Measurements from ENCODE around the gene NHERF2.

- TF ChIP-seq POLR2A (IDR thresholded peaks at IDR 0.05; ENCODE audit: low read length) (no peak), GATA1 (IDR thresholded peaks at IDR 0.05; ENCODE audit: low read depth, low read length) (no peak)
These were observed 29.4 kb downstream of the NHERF2 start for GRCh38 chr16:2056077-2056476.
